ENCODE results near the gene SRPRB. TPM values are rescaled to one million over a fixed set of nuclear protein-coding genes. Genes with fewer than 3 reads are reported as not detected.

Gene SRPRB
- total RNA-seq, 1 donor from 2014 or later: 30.2 TPM

DNA sequence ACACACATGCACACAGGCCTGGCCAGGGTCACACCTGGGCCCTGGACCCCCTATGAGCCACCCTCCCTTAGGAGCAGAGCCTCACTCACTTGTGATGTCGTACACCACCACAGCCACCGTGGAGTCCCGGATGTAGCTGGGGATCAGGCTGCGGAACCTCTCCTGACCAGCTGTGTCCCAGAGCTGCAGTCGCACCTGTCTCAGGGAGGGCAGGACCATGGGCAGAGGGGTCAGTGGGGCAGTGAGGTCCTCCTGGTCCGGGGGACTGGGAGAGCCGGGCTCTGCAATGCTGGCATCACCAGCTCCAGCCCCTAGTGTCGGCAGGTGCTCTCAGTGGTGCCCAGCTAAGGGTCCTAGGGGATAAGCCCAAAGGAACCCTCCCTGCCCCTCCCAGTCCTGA is 35.6 kb downstream of the SRPRB start:
- peaks cover 6% of the 10 kb centered on the region for H3K4me1 Mint-ChIP-seq
- Histone ChIP-seq H3K79me2 (ENCODE audit: low read depth) (no peaks in the 10 kb centered on the region), H3K9me3 (ENCODE audit: low read depth) (no peaks in the 10 kb centered on the region), H3K4me3 (no peak overlapping the region), H3K27ac (no peak overlapping the region), H3K27me3 (peaks cover 14% of the 10 kb centered on the region), H3K4me1 (peaks cover 13% of the 10 kb centered on the region), H4K20me1 (ENCODE audit: low read depth) (peaks cover 10% of the 10 kb centered on the region), H3F3A (ENCODE audit: low read depth) (no peaks in the 10 kb centered on the region), H2AFZ (replicated peaks) (no peak overlapping the region), H3K4me2 (no peak overlapping the region), H3K36me3 (no peaks in the 10 kb centered on the region), H3K9ac (no peak overlapping the region)
- H3K27me3 Mint-ChIP-seq (ENCODE audit: insufficient read depth, low read depth): peaks cover 3% of the 10 kb centered on the region
- H3K4me3 Mint-ChIP-seq: no peak overlapping the region
- H3K9me3 Mint-ChIP-seq: peaks cover 2% of the 10 kb centered on the region
- TF ChIP-seq, protein P1, sequence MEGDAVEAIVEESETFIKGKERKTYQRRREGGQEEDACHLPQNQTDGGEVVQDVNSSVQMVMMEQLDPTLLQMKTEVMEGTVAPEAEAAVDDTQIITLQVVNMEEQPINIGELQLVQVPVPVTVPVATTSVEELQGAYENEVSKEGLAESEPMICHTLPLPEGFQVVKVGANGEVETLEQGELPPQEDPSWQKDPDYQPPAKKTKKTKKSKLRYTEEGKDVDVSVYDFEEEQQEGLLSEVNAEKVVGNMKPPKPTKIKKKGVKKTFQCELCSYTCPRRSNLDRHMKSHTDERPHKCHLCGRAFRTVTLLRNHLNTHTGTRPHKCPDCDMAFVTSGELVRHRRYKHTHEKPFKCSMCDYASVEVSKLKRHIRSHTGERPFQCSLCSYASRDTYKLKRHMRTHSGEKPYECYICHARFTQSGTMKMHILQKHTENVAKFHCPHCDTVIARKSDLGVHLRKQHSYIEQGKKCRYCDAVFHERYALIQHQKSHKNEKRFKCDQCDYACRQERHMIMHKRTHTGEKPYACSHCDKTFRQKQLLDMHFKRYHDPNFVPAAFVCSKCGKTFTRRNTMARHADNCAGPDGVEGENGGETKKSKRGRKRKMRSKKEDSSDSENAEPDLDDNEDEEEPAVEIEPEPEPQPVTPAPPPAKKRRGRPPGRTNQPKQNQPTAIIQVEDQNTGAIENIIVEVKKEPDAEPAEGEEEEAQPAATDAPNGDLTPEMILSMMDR (IDR thresholded peaks at IDR 0.05): no peak
- TF ChIP-seq EZH2 (IDR thresholded peaks at IDR 0.05): no peak
- TF ChIP-seq EZH2phosphoT487 (IDR thresholded peaks at IDR 0.05): no peak
- no peak overlapping the region for H3K27ac Mint-ChIP-seq
- DNase-seq (ENCODE audit: low spot score): no peak
- H3K36me3 Mint-ChIP-seq: peaks cover 4% of the 10 kb centered on the region

DNA sequence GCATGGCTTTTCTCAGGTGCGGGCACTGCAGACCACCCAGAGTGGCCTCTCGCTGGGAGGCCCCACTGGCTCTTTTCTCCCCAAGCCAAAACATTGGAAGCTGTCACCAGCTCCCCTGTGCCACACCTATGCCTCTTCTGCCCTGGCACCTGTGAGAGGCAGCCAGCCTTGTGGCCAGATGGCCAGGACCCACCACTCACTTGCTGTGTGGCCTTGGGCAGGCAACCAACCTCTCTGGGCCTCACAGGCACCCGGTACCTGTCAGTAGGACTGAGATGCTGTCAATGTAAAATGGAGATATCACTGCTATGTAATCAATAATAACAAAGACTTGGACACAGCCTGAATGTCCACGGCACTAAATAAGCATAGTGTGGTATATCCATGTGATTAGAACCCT is 36.5 kb downstream of the SRPRB start:
- Mint-ChIP-seq H3K9me3 (peaks cover 2% of the 10 kb centered on the region), H3K27me3 (ENCODE audit: insufficient read depth, low read depth) (peaks cover 3% of the 10 kb centered on the region), H3K36me3 (peaks cover 2% of the 10 kb centered on the region), H3K27ac (no peak overlapping the region), H3K4me1 (peaks cover 6% of the 10 kb centered on the region), H3K4me3 (no peak overlapping the region)
- Histone ChIP-seq H3K4me3 (no peak overlapping the region), H3K27me3 (peaks cover 21% of the 10 kb centered on the region), H3K9me3 (ENCODE audit: low read depth) (no peaks in the 10 kb centered on the region), H4K20me1 (ENCODE audit: low read depth) (peaks cover 10% of the 10 kb centered on the region), H3K9ac (no peak overlapping the region), H3K4me2 (no peak overlapping the region), H3K4me1 (peaks cover 13% of the 10 kb centered on the region), H3F3A (ENCODE audit: low read depth) (no peaks in the 10 kb centered on the region), H3K27ac (no peak overlapping the region), H3K79me2 (ENCODE audit: low read depth) (no peaks in the 10 kb centered on the region), H3K36me3 (no peaks in the 10 kb centered on the region), H2AFZ (replicated peaks) (no peak overlapping the region)
- no peak for DNase-seq (ENCODE audit: low spot score)
- no peak for TF ChIP-seq EZH2 (IDR thresholded peaks at IDR 0.05)
- TF ChIP-seq EZH2phosphoT487 (IDR thresholded peaks at IDR 0.05): no peak
- TF ChIP-seq, protein P1 (IDR thresholded peaks at IDR 0.05): no peak

DNA sequence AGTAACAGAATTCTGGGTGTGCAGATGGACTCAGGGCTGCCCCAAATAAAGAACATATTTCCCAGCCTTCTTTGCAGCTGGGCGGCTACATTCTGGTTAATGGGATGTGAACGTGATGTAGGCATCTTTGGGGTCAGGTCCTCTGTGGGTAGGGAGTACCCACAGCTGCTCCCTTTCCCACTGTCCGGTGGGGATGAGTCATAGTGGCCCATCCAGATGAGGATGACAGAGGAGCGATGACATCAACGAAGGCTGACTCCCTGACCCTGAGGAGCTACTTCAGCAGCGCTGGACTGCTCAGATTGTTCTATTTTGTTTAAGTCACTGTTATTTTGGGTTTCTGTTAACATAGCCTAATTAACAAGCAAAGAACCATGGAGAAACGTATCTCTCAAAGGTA is 38.0 kb downstream of the SRPRB start:
- peaks cover 10% of the 10 kb centered on the region for H4K20me1 ChIP-seq (ENCODE audit: low read depth)
- H3K27ac ChIP-seq: no peak overlapping the region
- H3K36me3 Mint-ChIP-seq: peaks cover 2% of the 10 kb centered on the region
- no peak overlapping the region for H3K4me3 Mint-ChIP-seq
- peaks cover 13% of the 10 kb centered on the region for H3K4me1 ChIP-seq
- no peak overlapping the region for H3K27ac Mint-ChIP-seq
- H3K4me1 Mint-ChIP-seq: peaks cover 6% of the 10 kb centered on the region
- no peaks in the 10 kb centered on the region for H3K9me3 ChIP-seq (ENCODE audit: low read depth)
- H2AFZ ChIP-seq (replicated peaks): no peak overlapping the region
- no peak overlapping the region for H3K9ac ChIP-seq
- TF ChIP-seq, protein P1 (IDR thresholded peaks at IDR 0.05): no peak
- TF ChIP-seq EZH2phosphoT487 (IDR thresholded peaks at IDR 0.05): no peak
- no peak for TF ChIP-seq EZH2 (IDR thresholded peaks at IDR 0.05)
- H3K79me2 ChIP-seq (ENCODE audit: low read depth): no peaks in the 10 kb centered on the region
- H3K36me3 ChIP-seq: no peaks in the 10 kb centered on the region
- H3K27me3 Mint-ChIP-seq (ENCODE audit: insufficient read depth, low read depth): peaks cover 3% of the 10 kb centered on the region
- no peak overlapping the region for H3K4me3 ChIP-seq
- H3K4me2 ChIP-seq: no peak overlapping the region
- peaks cover 28% of the 10 kb centered on the region for H3K27me3 ChIP-seq
- H3K9me3 Mint-ChIP-seq: peaks cover 2% of the 10 kb centered on the region
- DNase-seq (ENCODE audit: low spot score): no peak
- H3F3A ChIP-seq (ENCODE audit: low read depth): no peaks in the 10 kb centered on the region

Data from neural progenitor cell (in vitro differentiated cells).